ENCODE data around the gene RPS6KA1. TPM values are rescaled to one million over a fixed set of nuclear protein-coding genes. Genes with fewer than 3 reads are reported as not detected.

RPS6KA1 gene
- total and polyA plus RNA-seq, 2 of the 8 experiments (the other 6 are each of a cell fraction or from before 2014, with no cell fraction given), result 44.3 to 55.0 TPM

DNA sequence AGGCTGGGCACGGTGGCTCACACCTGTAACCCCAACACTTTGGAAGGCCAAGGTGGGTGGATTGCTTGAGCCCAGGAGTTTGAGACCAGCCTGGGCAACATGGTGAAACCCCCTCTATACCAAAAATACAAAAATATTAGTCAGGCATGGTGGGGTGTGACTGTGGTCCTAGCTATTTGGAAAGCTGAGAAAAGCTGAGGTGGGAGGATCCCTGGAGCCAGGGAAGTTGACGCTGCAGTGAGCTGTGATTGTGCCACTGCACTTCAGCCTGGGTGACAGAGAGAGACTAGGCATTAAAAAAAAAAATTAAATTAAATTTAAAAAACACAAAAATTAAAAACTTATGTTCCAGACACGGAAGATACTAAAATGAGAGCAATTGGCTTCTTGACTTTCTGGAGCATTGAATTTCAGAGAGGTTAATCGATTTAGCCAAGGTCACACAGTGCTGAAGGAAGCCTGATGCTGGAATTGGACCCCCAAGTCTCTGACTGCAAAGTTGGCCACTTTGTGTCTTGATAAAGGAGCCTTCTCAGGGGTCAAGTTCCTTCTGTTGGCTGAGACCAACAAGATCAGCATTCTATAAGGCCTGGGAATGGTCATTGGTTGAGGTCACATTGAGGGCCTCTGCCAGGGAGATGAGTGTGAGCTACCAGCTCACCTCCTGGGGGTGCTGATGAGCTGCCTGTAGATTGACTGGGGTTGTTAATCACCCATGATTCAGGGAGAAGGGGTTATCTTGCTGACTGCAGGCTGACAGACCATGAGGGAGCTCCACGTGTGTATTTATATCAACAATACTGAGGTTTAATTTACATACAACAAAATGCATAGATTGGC is 54.3 kb downstream of the RPS6KA1 start:
- no peak overlapping the region for H3K27ac ChIP-seq (ENCODE audit: low read depth, low read length)
- H3K4me2 ChIP-seq (ENCODE audit: insufficient read depth in 1 of 2, low read depth in 2 of 2, low read length in 2 of 2), result no peak overlapping the region
- no peak overlapping the region for H4K5ac ChIP-seq (ENCODE audit: insufficient read length, low read depth, low read length)
- WGBS, 2 experiments (ENCODE audit: extremely low coverage in 1 of 2, insufficient coverage in 1 of 2, insufficient read length in 1 of 2, insufficient replicate concordance in 2 of 2, low coverage in 1 of 2, low lambda C conversion rate in 2 of 2, missing lambda C conversion rate in 1 of 2), result 83% methylated on average over 5 of the region's 5 CpGs; no CpG with 5 or more reads in 1 of the 2 experiments
- no peaks in the 10 kb centered on the region for H4K20me1 ChIP-seq (replicated peaks in 1 of 2; ENCODE audit: control insufficient read depth in 1 of 2, insufficient read depth in 2 of 2, low read length in 2 of 2)
- no peak overlapping the region for H3K4me3 ChIP-seq (ENCODE audit: extremely low read depth in 1 of 4, insufficient read depth in 2 of 4, low read depth in 3 of 4, low read length in 4 of 4)
- H3K79me1 ChIP-seq (ENCODE audit: low read depth, low read length), result no peaks in the 10 kb centered on the region
- no peak overlapping the region for H2BK20ac ChIP-seq (ENCODE audit: low read length)
- TF ChIP-seq RAD21 (IDR thresholded peaks at IDR 0.05 in 1 of 2, conservative IDR thresholded peaks at IDR 0.05 in 1 of 2; ENCODE audit: low read depth in 2 of 2, low read length in 2 of 2), result peak; percentile 74 to 81
- TF ChIP-seq RNF2 (IDR thresholded peaks at IDR 0.05; ENCODE audit: borderline replicate concordance, low read depth, low read length, missing control alignments, poor library complexity, severe bottlenecking), result no peak
- no peak for TF ChIP-seq ASH2L (IDR thresholded peaks at IDR 0.05; ENCODE audit: low read length)
- TF ChIP-seq CREB1 (IDR thresholded peaks at IDR 0.05), result peak; percentile 23; the same call in 1 of the 2 replicates
- no peak for TF ChIP-seq CHD2 (IDR thresholded peaks at IDR 0.05; ENCODE audit: low read length)
- TF ChIP-seq CTCF (IDR thresholded peaks at IDR 0.05; ENCODE audit: control extremely low read depth in 1 of 3, insufficient read depth in 1 of 3, low read depth in 1 of 3, low read length in 3 of 3), result peak; percentile 71 to 86 (median 73)
- peak; percentile 33; the same call in 1 of the 2 replicates for TF ChIP-seq KDM1A (IDR thresholded peaks at IDR 0.05; ENCODE audit: borderline replicate concordance, low read length)
- no peaks in the 10 kb centered on the region for H3K23me2 ChIP-seq (ENCODE audit: low read depth, low read length)
- H3K36me3 ChIP-seq (ENCODE audit: control insufficient read depth in 2 of 4, insufficient read depth in 4 of 4, low read length in 3 of 4), result no peaks in the 10 kb centered on the region
- no peak overlapping the region for H2AK5ac ChIP-seq (ENCODE audit: low read depth, low read length)
- POLR2A ChIA-PET (ENCODE audit: partially characterized antibody), result interaction anchor here (1.0 kb wide), 1 partner anchor 33 kb away, joined by 3 read pairs; no protein-coding TSS in a partner anchor
- no peak overlapping the region for H3K4ac ChIP-seq (replicated peaks; ENCODE audit: insufficient read length, low read depth, low read length)
- no peak overlapping the region for H3K23ac ChIP-seq (ENCODE audit: insufficient read length)
- no peak overlapping the region for H2BK12ac ChIP-seq (ENCODE audit: low read depth, low read length)
- CTCF ChIA-PET (ENCODE audit: partially characterized antibody), result interaction anchor here (0.7 to 2.2 kb wide), 24 partner anchors 8 to 294 kb away, joined by 3 to 23 read pairs (median 3); no protein-coding TSS in a partner anchor
- DNase-seq (ENCODE audit: low read depth in 1 of 2, low spot score in 2 of 2) (peak; percentile 10 to 65), FAIRE-seq (peak; percentile 57)
- H2BK15ac ChIP-seq (ENCODE audit: low read length), result no peak overlapping the region
- H2BK5ac ChIP-seq (ENCODE audit: low read depth, low read length), result no peak overlapping the region
- H3K27me3 ChIP-seq (replicated peaks in 1 of 4; ENCODE audit: control insufficient read depth in 3 of 4, extremely low read depth in 1 of 4, insufficient read depth in 3 of 4, low read length in 3 of 4), result no peaks in the 10 kb centered on the region
- H4K91ac ChIP-seq (replicated peaks; ENCODE audit: insufficient read length, low read length), result no peak overlapping the region
- H3K79me2 ChIP-seq (ENCODE audit: control insufficient read depth in 1 of 2, insufficient read depth in 2 of 2, low read length in 2 of 2), result no peaks in the 10 kb centered on the region
- no peak overlapping the region for H3K56ac ChIP-seq (replicated peaks; ENCODE audit: insufficient read length, low read depth, low read length)
- H3K4me1 ChIP-seq (replicated peaks in 1 of 4; ENCODE audit: control insufficient read depth in 3 of 4, insufficient read depth in 4 of 4, low read length in 3 of 4), result no peaks in the 10 kb centered on the region
- H2AFZ ChIP-seq (ENCODE audit: low read length), result no peak overlapping the region
- no peak overlapping the region for H3K9ac ChIP-seq (replicated peaks in 1 of 4; ENCODE audit: extremely low read depth in 1 of 4, low read depth in 3 of 4, low read length in 3 of 4)
- H3K14ac ChIP-seq (ENCODE audit: insufficient read length), result no peak overlapping the region
- no peak overlapping the region for H4K8ac ChIP-seq (ENCODE audit: extremely low read depth, insufficient read depth, low read length)
- H2BK120ac ChIP-seq (replicated peaks; ENCODE audit: low read depth, low read length), result no peak overlapping the region
- peaks cover 5 to 7% of the 10 kb centered on the region in 2 experiments; a peak in 1 of 4 replicates for H3K9me3 ChIP-seq (ENCODE audit: insufficient read depth in 2 of 2, low read depth in 1 of 2, low read length in 1 of 2)
- H3K18ac ChIP-seq (ENCODE audit: extremely low read depth, low read length), result no peak overlapping the region

All from H1 (cell line).